T-cell (primary cell): ENCODE results near the gene PES1. TPM values are rescaled to one million over a fixed set of nuclear protein-coding genes. Genes with fewer than 3 reads are reported as not detected.
A peak's percentile ranks its signal among the peaks of the same experiment; 100 is the strongest.
"Not testable (repeated sequence)": the region's sequence is repeated elsewhere in the genome, so short reads cannot be mapped to it uniquely, and the experiment has no call there.

Experiments used
- ATAC-seq, 4 experiments: fragments of 200-7000 bp in 3 of 4; fragments of 150-1000 bp in 1 of 4; cut with Tn5 transposase; replicated peaks in 1 of 4; 1 replicate in 3 of 4; 2 replicates in 1 of 4; pipeline ENCODE4 v1.10.0; 2021; ENCODE audit warnings: moderate library complexity in 3 of 4, mild to moderate bottlenecking in 2 of 4, moderate number of reproducible peaks in 1 of 4
- CTCF ChIA-PET, 2 donors: fragments of 300-600 bp; sonication (Branson Sonifier 250); formaldehyde crosslinking; loops; one replicate each; lab custom pipeline; 2022; ENCODE audit warnings: antibody characterized with exemption in 2 of 2; lab: Charles Lee
- POLR2A ChIA-PET, 2 donors: fragments of 300-600 bp; sonication (Branson Sonifier 250); formaldehyde crosslinking; loops; one replicate each; lab custom pipeline; 2022; ENCODE audit warnings: antibody characterized with exemption in 2 of 2; lab: Charles Lee
- DNase-seq, 35 experiments: peaks; one replicate each; pipeline versions ENCODE4 v3.0.0 to v3.0.0-alpha.2; 2013 to 2023
- H3K27ac ChIP-seq: one replicate; pipeline ENCODE4 v1.5.1; 2013; ENCODE audit warnings: low read length
- H3K27me3 ChIP-seq, 2 experiments: replicated peaks in 1 of 2; 1 replicate in 1 of 2; 2 replicates in 1 of 2; pipeline versions ENCODE4 v1.6.1 to v1.7.0; 2013; ENCODE audit warnings: low read length in 1 of 2, mixed read lengths in 1 of 2; ENCODE audit not compliant: control insufficient read depth in 2 of 2, insufficient read depth in 2 of 2; ENCODE audit errors: extremely low read depth in 1 of 2
- H3K36me3 ChIP-seq, 2 donors: 1 replicate in 1 of 2; 2 replicates in 1 of 2; pipeline versions ENCODE4 v1.6.1 to v1.7.0; 2013; ENCODE audit warnings: low read length in 1 of 2; ENCODE audit not compliant: control insufficient read depth in 2 of 2, insufficient read depth in 1 of 2; ENCODE audit errors: extremely low read depth in 1 of 2
- H3K4me1 ChIP-seq, 2 experiments: 1 replicate in 1 of 2; 2 replicates in 1 of 2; pipeline versions ENCODE4 v1.6.1 to v1.7.0; 2013; ENCODE audit warnings: low read length in 2 of 2, mixed read lengths in 1 of 2; ENCODE audit not compliant: insufficient read depth in 2 of 2, control insufficient read depth in 1 of 2; ENCODE audit errors: extremely low read depth in 1 of 2
- H3K4me3 ChIP-seq, 2 donors: 1 replicate in 1 of 2; 2 replicates in 1 of 2; pipeline versions ENCODE4 v1.5.1 to v1.7.0; 2013; ENCODE audit warnings: mild to moderate bottlenecking in 2 of 2, low read length in 1 of 2, moderate library complexity in 1 of 2; ENCODE audit not compliant: control insufficient read depth in 1 of 2; ENCODE audit errors: extremely low read depth in 1 of 2
- H3K9me3 ChIP-seq: 2 replicates; pipeline ENCODE4 v1.7.0; 2013
- H3K27ac Mint-ChIP-seq, 2 donors: one replicate each; pipeline ENCODE4 v1.8.0; 2020 to 2021; ENCODE audit warnings: mild to moderate bottlenecking in 2 of 2, mixed read lengths in 2 of 2
- H3K27me3 Mint-ChIP-seq, 2 donors: one replicate each; pipeline ENCODE4 v1.8.0; 2021 to 2022; ENCODE audit warnings: mixed read lengths in 2 of 2
- H3K36me3 Mint-ChIP-seq: one replicate; pipeline ENCODE4 v1.8.0; 2021; ENCODE audit warnings: mixed read lengths
- H3K4me1 Mint-ChIP-seq, 3 donors: one replicate each; pipeline ENCODE4 v1.8.0; 2020 to 2022; ENCODE audit warnings: mixed read lengths in 3 of 3, mild to moderate bottlenecking in 1 of 3
- H3K4me3 Mint-ChIP-seq, 3 donors: one replicate each; pipeline ENCODE4 v1.8.0; 2020 to 2022; ENCODE audit warnings: mild to moderate bottlenecking in 3 of 3, mixed read lengths in 3 of 3, moderate library complexity in 3 of 3
- H3K9me3 Mint-ChIP-seq, 3 donors: one replicate each; pipeline ENCODE4 v1.8.0; 2020 to 2022; ENCODE audit warnings: mixed read lengths in 3 of 3
- WGBS: methylation state at CpG from one replicate; pipeline ENCODE4 v1.1.5; 2013; ENCODE audit warnings: missing lambda C conversion rate; ENCODE audit not compliant: insufficient coverage; 5-methylcytosine and 5-hydroxymethylcytosine counted together
- total RNA-seq, 35 experiments: library from RNA in 6 of 35; stranded (reverse) in 6 of 35; fragments of 120-200 nt in 1 of 35; gene quantifications; one replicate each; pipeline versions ENCODE4 v1.2.1 to v1.2.4 and lab custom pipeline; 2013 to 2026

Gene PES1
- total RNA-seq, 5 donors from 2014 or later (not counting 1 experiment from before 2014, with no cell fraction given): 36.0 to 66.2 (median 63.1) TPM

DNA sequence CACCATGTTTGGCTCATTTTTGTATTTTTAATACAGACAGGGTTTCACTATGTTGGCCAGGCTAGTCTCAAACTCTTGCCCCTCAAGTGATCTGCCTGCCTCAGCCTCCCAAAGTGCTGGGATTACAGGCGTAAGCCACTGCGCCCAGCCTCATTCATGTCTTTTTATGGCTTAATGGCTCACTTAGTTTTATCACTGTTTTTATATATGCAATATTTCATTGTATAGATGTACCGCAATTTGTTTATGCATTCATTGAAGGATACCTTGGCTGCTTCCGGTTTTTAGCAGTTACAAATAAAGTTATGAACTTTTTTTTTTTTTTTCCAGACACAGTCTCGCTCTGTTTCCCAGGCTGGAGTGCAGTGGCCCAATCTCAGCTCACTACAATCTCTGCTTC lies 9.8 kb upstream of the PES1 start:
- no peak overlapping the region for H3K27ac ChIP-seq
- Mint-ChIP-seq H3K27ac (no peak overlapping the region), H3K4me3 (no peak overlapping the region), H3K36me3 (no peaks in the 10 kb centered on the region), H3K27me3 (peaks cover 0 to 2% of the 10 kb centered on the region in 2 donors), H3K9me3 (no peaks in the 10 kb centered on the region), H3K4me1 (peaks cover 10 to 17% (median 14%) of the 10 kb centered on the region in 3 donors)
- H3K4me1 ChIP-seq: peaks cover 0 to 7% of the 10 kb centered on the region in 2 experiments
- H3K4me3 ChIP-seq: no peak overlapping the region
- WGBS: 75% methylated on average over 1 of the region's 5 CpGs
- DNase-seq: no peak
- H3K36me3 ChIP-seq: no peaks in the 10 kb centered on the region
- H3K9me3 ChIP-seq: no peaks in the 10 kb centered on the region
- peaks cover 0 to 2% of the 10 kb centered on the region in 2 experiments for H3K27me3 ChIP-seq
- no peak for ATAC-seq
- CTCF ChIA-PET: interaction anchor here in 1 of 2 donors (0.6 to 0.7 kb wide), 3 partner anchors 11 to 992 kb away, joined by 3 to 4 read pairs (median 3); no protein-coding TSS in a partner anchor
- POLR2A ChIA-PET: interaction anchor here in 1 of 2 donors (0.7 kb wide), 1 partner anchor 34 kb away, joined by 9 read pairs; the partner anchor contains the start of gene SLC35E4

DNA sequence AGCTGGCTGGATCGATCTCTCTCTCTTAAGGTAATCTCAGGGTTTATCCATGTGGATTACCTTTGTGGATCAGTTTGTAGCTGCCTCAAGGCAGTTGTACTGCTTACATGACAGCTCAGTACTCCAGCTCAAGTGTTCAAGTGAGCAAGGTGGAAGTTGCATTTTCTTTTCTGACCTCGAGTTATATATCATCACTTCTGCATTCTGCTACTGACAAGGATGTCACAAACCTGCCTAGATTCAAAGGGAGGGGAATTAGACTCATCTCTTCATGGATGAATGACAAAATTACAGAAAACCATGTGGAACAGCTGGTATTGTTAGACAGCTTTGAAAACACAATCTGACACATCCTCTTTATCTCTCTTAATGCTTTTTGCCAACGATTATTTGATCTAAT lies 9.2 kb upstream of the PES1 start:
- ATAC-seq (no peak), DNase-seq (no peak)
- POLR2A ChIA-PET: no interaction called here
- Histone ChIP-seq H3K4me1 (peaks cover 0 to 2% of the 10 kb centered on the region in 2 experiments), H3K9me3 (no peaks in the 10 kb centered on the region), H3K4me3 (no peak overlapping the region), H3K27me3 (no peaks in the 10 kb centered on the region), H3K36me3 (no peaks in the 10 kb centered on the region), H3K27ac (no peak overlapping the region)
- CTCF ChIA-PET: interaction anchor here (0.6 to 0.9 kb wide), 5 partner anchors 9 to 834 kb away, joined by 3 read pairs; partner anchors contain the start of gene PES1 (in 1 of the 2)
- peaks cover 7 to 12% (median 9%) of the 10 kb centered on the region in 3 donors for H3K4me1 Mint-ChIP-seq
- no peaks in the 10 kb centered on the region for H3K9me3 Mint-ChIP-seq
- H3K27me3 Mint-ChIP-seq: peaks cover 0 to 2% of the 10 kb centered on the region in 2 donors
- no peak overlapping the region for H3K4me3 Mint-ChIP-seq
- H3K27ac Mint-ChIP-seq: no peak overlapping the region
- H3K36me3 Mint-ChIP-seq: no peaks in the 10 kb centered on the region
- 60% methylated on average over 1 of the region's 3 CpGs for WGBS

DNA sequence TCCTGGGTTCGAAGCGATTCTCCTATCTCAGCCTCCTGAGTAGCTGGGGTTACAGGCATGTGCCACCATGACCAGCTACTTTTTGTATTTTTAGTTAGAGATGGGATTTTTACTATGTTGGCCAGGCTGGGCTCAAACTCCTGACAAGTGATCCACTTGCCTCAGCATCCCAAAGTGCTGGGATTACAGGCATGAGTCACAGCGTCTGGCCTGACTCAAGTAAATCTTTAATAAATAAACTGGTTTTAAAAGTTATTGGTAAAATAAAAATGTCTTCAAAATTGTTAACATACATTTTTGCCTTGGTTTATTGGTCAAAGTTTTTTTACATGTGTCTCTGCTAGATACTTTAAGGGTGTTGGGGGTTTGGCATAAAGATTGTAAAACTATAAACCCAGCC lies 7.3 kb upstream of the PES1 start:
- Histone ChIP-seq H3K36me3 (no peaks in the 10 kb centered on the region), H3K4me1 (no peaks in the 10 kb centered on the region), H3K9me3 (no peaks in the 10 kb centered on the region), H3K27me3 (peaks cover 0 to 6% of the 10 kb centered on the region in 2 experiments), H3K4me3 (no peak overlapping the region), H3K27ac (no peak overlapping the region)
- POLR2A ChIA-PET: no interaction called here
- ATAC-seq (no peak), DNase-seq (no peak)
- Mint-ChIP-seq H3K27ac (no peak overlapping the region), H3K4me3 (no peak overlapping the region), H3K4me1 (peaks cover 0 to 4% (median 2%) of the 10 kb centered on the region in 3 donors), H3K36me3 (no peaks in the 10 kb centered on the region), H3K9me3 (no peaks in the 10 kb centered on the region), H3K27me3 (peaks cover 0 to 3% of the 10 kb centered on the region in 2 donors)
- CTCF ChIA-PET: interaction anchor here in 1 of 2 donors (0.6 kb wide), 1 partner anchor 72 kb away, joined by 3 read pairs; no protein-coding TSS in a partner anchor
- 94% methylated on average over 2 of the region's 3 CpGs for WGBS

DNA sequence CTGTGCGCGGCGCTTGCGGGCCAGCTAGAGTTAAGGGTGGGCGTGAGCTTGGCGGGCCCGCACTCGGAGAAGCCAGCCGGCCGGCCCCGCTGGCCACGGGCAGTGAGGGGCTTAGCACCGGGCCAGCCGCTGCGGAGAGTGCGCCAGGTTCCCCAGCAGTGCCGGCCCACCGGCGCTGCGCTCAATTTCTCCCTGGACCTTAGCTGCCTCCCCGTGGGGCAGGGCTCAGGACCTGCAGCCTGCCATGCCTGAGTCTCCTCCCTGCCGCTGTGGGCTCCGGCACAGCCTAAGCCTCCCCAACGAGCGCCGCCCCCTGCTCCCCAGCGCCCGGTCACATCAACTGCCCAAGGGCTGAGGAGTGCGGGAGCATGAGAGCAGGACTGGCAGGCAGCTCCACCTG lies 5.2 kb upstream of the PES1 start:
- H3K4me3 Mint-ChIP-seq: no peak overlapping the region
- H3K36me3 Mint-ChIP-seq: no peaks in the 10 kb centered on the region
- 87% methylated on average over 26 of the region's 29 CpGs for WGBS
- POLR2A ChIA-PET: no interaction called here
- H3K4me3 ChIP-seq: no peak overlapping the region
- H3K27ac ChIP-seq: no peak overlapping the region
- H3K9me3 ChIP-seq: no peaks in the 10 kb centered on the region
- H3K27me3 Mint-ChIP-seq: peaks cover 0 to 2% of the 10 kb centered on the region in 2 donors
- no peak overlapping the region for H3K27ac Mint-ChIP-seq
- CTCF ChIA-PET: interaction anchor here in 1 of 2 donors (0.7 kb wide), 1 partner anchor 837 kb away, joined by 3 read pairs; no protein-coding TSS in a partner anchor
- peaks cover 2 to 5% of the 10 kb centered on the region in 2 experiments for H3K4me1 ChIP-seq
- peaks cover 0 to under 1% (median under 1%) of the 10 kb centered on the region in 3 donors for H3K4me1 Mint-ChIP-seq
- no peaks in the 10 kb centered on the region for H3K36me3 ChIP-seq
- H3K9me3 Mint-ChIP-seq: no peaks in the 10 kb centered on the region
- ATAC-seq: no peak
- DNase-seq: no peak
- H3K27me3 ChIP-seq: peaks cover 0 to 11% of the 10 kb centered on the region in 2 experiments

DNA sequence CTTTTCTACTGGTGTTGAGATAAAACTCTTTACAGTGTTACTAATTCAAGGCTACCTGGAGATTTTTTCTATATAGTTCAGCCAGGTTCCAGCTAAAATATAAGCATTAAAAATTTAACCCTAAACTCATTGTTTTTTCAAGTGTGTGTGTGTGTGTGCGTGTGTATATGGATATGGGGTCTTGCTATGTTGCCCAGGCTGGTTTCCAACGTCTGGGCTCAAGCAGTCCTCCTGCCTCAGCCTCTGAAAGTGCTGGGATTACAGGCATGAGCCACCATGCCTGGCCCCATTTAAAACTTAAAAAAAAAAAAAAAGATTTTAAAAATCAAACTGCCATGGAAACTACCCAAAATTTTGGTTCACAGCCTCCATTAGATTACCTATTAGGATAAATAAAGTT lies 4.5 kb upstream of the PES1 start:
- Mint-ChIP-seq H3K27ac (no peak overlapping the region), H3K27me3 (peaks cover 0 to 2% of the 10 kb centered on the region in 2 donors), H3K36me3 (no peaks in the 10 kb centered on the region), H3K4me1 (no peaks in the 10 kb centered on the region), H3K4me3 (no peak overlapping the region), H3K9me3 (no peaks in the 10 kb centered on the region)
- POLR2A ChIA-PET: no interaction called here
- CTCF ChIA-PET: no interaction called here
- Histone ChIP-seq H3K4me3 (no peak overlapping the region), H3K27ac (no peak overlapping the region), H3K36me3 (no peaks in the 10 kb centered on the region), H3K9me3 (no peaks in the 10 kb centered on the region), H3K4me1 (peaks cover 5 to 8% of the 10 kb centered on the region in 2 experiments), H3K27me3 (peaks cover 0 to 11% of the 10 kb centered on the region in 2 experiments)
- ATAC-seq (no peak), DNase-seq (no peak)
- WGBS: 65% methylated on average over 2 of the region's 2 CpGs

DNA sequence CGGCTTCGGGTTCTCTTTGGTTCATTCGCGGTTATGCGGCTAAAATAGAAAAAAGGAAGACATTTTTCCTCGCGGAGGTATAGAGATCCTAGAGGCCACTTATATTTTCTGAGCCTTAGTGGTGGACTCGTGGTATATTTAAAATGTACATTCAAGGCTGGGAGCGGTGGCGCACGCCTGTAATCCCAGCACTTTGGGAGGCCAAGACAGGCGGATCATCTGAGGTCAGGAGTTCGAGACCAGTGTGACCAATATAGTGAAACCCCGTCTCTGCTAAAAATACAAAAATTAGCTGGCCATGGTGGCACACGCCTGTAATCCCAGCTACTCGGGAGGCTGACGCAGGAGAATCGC lies 627 bp upstream of the PES1 start:
- DNase-seq, H3K9me3 ChIP-seq, H3K4me1 Mint-ChIP-seq, H3K27ac Mint-ChIP-seq, H3K27me3 Mint-ChIP-seq, ATAC-seq, H3K27ac ChIP-seq, H3K4me3 Mint-ChIP-seq, H3K9me3 Mint-ChIP-seq: not testable (repeated sequence)
- H3K36me3 Mint-ChIP-seq: peaks cover 20% of the 10 kb centered on the region
- POLR2A ChIA-PET: interaction anchor here in 1 of 2 donors (1.0 kb wide), 1 partner anchor 376 kb away, joined by 3 read pairs; the partner anchor contains the start of gene MORC2
- H3K4me3 ChIP-seq: peak overlapping the region in 1 of 2 donors; percentile 72
- H3K36me3 ChIP-seq: peaks cover 10 to 21% of the 10 kb centered on the region in 2 donors
- CTCF ChIA-PET: interaction anchor here in 1 of 2 donors (0.9 to 1.7 kb wide), 2 partner anchors 42 to 328 kb away, joined by 3 to 5 read pairs; no protein-coding TSS in a partner anchor
- H3K4me1 ChIP-seq: peaks cover 15% of the 10 kb centered on the region in 2 experiments
- WGBS: 39% methylated on average over 17 of the region's 18 CpGs
- peaks cover 0 to 11% of the 10 kb centered on the region in 2 experiments for H3K27me3 ChIP-seq
